ENCODE data around the gene PSMB2.
"Not testable (repeated sequence)": the region's sequence is repeated elsewhere in the genome, so short reads cannot be mapped to it uniquely, and the experiment has no call there.

Gene PSMB2

GRCh38 chr1:35641233-35641866, at the start of gene PSMB2:
Gene PSMB2 (minus strand): TSS chr1:35641526. CDS start chr1:35641432, 94 bp downstream.
- DNase-seq (ENCODE audit: low read depth, low spot score), result peak; percentile 93

- no peak for DNase-seq (ENCODE audit: low read depth, low spot score)
These were observed 49.8 kb upstream of the PSMB2 start for GRCh38 chr1:35691080-35691479.

GRCh38 chr1:35690103-35690502, 48.8 kb upstream of the PSMB2 start:
- DNase-seq (ENCODE audit: low read depth, low spot score), result not testable (repeated sequence)

- DNase-seq (ENCODE audit: low read depth, low spot score), result no peak
These were observed 46.8 kb upstream of the PSMB2 start for GRCh38 chr1:35688161-35688560.

- no peak for DNase-seq (ENCODE audit: low read depth, low spot score)
These were observed 41.7 kb upstream of the PSMB2 start for GRCh38 chr1:35683012-35683411.

- no peak for DNase-seq (ENCODE audit: low read depth, low spot score)
These were observed 38.9 kb upstream of the PSMB2 start for GRCh38 chr1:35680271-35680670.

GRCh38 chr1:35675773-35676172, 34.4 kb upstream of the PSMB2 start:
- no peak for DNase-seq (ENCODE audit: low read depth, low spot score)

GRCh38 chr1:35674111-35674510, 32.8 kb upstream of the PSMB2 start:
- no peak for DNase-seq (ENCODE audit: low read depth, low spot score)

GRCh38 chr1:35672116-35672515, 30.8 kb upstream of the PSMB2 start:
- DNase-seq (ENCODE audit: low read depth, low spot score), result no peak

- DNase-seq (ENCODE audit: low read depth, low spot score), result no peak
These were observed 27.2 kb upstream of the PSMB2 start for GRCh38 chr1:35668506-35668905.

- no peak for DNase-seq (ENCODE audit: low read depth, low spot score)
These were observed 25.6 kb upstream of the PSMB2 start for GRCh38 chr1:35666916-35667315.

- DNase-seq (ENCODE audit: low read depth, low spot score), result no peak
These were observed 24.9 kb upstream of the PSMB2 start for GRCh38 chr1:35666216-35666615.

GRCh38 chr1:35663434-35663833, 22.1 kb upstream of the PSMB2 start:
- DNase-seq (ENCODE audit: low read depth, low spot score), result no peak

- no peak for DNase-seq (ENCODE audit: low read depth, low spot score)
These were observed 20.1 kb upstream of the PSMB2 start for GRCh38 chr1:35661474-35661795.

- no peak for DNase-seq (ENCODE audit: low read depth, low spot score)
These were observed 19.5 kb upstream of the PSMB2 start for GRCh38 chr1:35660581-35661473.

- no peak for DNase-seq (ENCODE audit: low read depth, low spot score)
These were observed 18.3 kb upstream of the PSMB2 start for GRCh38 chr1:35659589-35659988.

GRCh38 chr1:35657851-35658250, 16.5 kb upstream of the PSMB2 start:
- no peak for DNase-seq (ENCODE audit: low read depth, low spot score)

- DNase-seq (ENCODE audit: low read depth, low spot score), result no peak
These were observed 15.5 kb upstream of the PSMB2 start for GRCh38 chr1:35656863-35657232.

- no peak for DNase-seq (ENCODE audit: low read depth, low spot score)
These were observed 15.0 kb upstream of the PSMB2 start for GRCh38 chr1:35656148-35656862.

GRCh38 chr1:35655196-35655595, 13.9 kb upstream of the PSMB2 start:
- no peak for DNase-seq (ENCODE audit: low read depth, low spot score)

- DNase-seq (ENCODE audit: low read depth, low spot score), result no peak
These were observed 9.1 kb upstream of the PSMB2 start for GRCh38 chr1:35650416-35650815.

- no peak for DNase-seq (ENCODE audit: low read depth, low spot score)
These were observed 4.7 kb upstream of the PSMB2 start for GRCh38 chr1:35646043-35646442.

- no peak for DNase-seq (ENCODE audit: low read depth, low spot score)
These were observed 2.9 kb upstream of the PSMB2 start for GRCh38 chr1:35644204-35644603.
